HUES64 (cell line): ENCODE data around the gene RAB35.

Experiments used
- H3K27ac ChIP-seq: 2 replicates; pipeline ENCODE4 v1.7.0; 2013; ENCODE audit warnings: low read depth, low read length, inconsistent platforms
- H3K27me3 ChIP-seq: 2 replicates; pipeline ENCODE4 v1.6.1; 2013; ENCODE audit warnings: mild to moderate bottlenecking, low read length; ENCODE audit not compliant: insufficient read depth
- H3K36me3 ChIP-seq: 2 replicates; pipeline ENCODE4 v1.6.1; 2013; ENCODE audit warnings: mild to moderate bottlenecking, low read length; ENCODE audit not compliant: insufficient read depth
- H3K4me1 ChIP-seq: 2 replicates; pipeline ENCODE4 v1.6.1; 2013; ENCODE audit warnings: mild to moderate bottlenecking, low read length, moderate library complexity; ENCODE audit not compliant: insufficient read depth
- H3K4me3 ChIP-seq: 2 replicates; pipeline ENCODE4 v1.5.1; 2013; ENCODE audit warnings: mild to moderate bottlenecking, low read length, moderate library complexity
- H3K9ac ChIP-seq: 2 replicates; pipeline ENCODE4 v1.6.1; 2013; ENCODE audit warnings: mild to moderate bottlenecking, low read depth, low read length
- H3K9me3 ChIP-seq: 2 replicates; pipeline ENCODE4 v1.6.1; 2013; ENCODE audit warnings: low read depth, low read length; ENCODE audit not compliant: insufficient read depth
- WGBS: fragments of 150-250, 120-280 bp; methylation state at CpG from one replicate; pipeline ENCODE4 v1.1.7; 2013; ENCODE audit warnings: missing lambda C conversion rate; 5-methylcytosine and 5-hydroxymethylcytosine counted together

Gene RAB35

DNA sequence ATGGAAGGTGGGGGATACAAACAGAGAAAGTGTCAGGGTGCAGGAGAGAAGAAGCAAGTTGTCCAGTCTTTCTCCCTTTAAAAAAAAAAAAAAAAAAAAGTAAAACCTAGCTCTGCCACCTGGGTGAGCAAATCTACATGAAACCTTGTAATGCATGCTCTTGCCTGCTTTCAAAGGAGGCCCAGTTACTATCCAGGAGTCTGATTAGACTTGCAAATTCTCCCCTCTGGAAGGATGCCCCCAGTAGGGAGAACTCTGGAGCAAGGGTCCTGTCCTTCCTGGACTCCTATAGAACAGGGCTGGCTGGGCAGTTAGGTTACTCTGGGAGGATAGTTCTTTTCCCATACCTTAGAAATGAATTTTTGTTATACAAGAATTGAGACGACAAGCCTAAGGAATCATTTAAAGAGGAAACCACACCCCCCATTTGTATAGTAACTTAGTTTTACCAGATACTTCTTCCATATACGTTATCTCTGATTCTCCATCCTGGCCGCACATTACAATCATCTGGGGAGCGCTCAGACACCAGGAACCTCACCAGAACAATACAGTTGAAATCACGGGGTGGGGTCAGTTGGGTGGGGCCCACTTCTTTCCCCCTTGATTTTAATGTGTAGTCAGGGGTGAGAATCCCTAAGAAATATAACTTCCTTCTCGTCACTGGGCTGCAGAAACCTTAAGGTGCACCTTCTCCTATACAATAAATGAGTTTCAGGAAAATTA is 30.5 kb downstream of the RAB35 start:
- Histone ChIP-seq H3K4me3 (peak overlapping the region; percentile 38; the same call in 1 of the 2 replicates), H3K9me3 (no peaks in the 10 kb centered on the region), H3K9ac (peak overlapping the region; percentile 82), H3K4me1 (peaks cover 24% of the 10 kb centered on the region), H3K36me3 (no peaks in the 10 kb centered on the region), H3K27me3 (no peaks in the 10 kb centered on the region), H3K27ac (peak overlapping the region; percentile 96)
- WGBS = 69% methylated on average over 4 of the region's 6 CpGs

DNA sequence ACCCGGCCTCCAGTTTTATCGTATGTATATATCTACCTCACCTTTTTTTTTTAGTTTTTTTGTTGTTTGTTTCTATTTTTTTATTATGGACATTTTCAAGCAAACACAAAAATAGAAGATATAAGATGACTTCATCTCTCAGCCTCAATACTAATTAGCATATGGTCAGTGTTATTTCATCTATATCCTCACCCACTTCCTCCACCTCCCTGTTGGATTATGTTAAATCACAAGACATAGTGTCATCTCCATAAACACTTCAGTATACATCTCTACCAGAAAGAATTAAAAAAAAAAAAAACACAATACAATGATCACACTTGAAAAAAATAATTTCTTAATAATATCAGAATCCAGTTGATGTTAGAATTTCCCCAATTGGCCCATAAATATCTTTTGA is 34.9 kb downstream of the RAB35 start:
- Histone ChIP-seq H3K9ac (no peak overlapping the region), H3K36me3 (no peaks in the 10 kb centered on the region), H3K4me3 (no peak overlapping the region), H3K27ac (no peak overlapping the region), H3K4me1 (peaks cover 11% of the 10 kb centered on the region), H3K9me3 (no peaks in the 10 kb centered on the region), H3K27me3 (no peaks in the 10 kb centered on the region)
- WGBS = 100% methylated on average over 2 of the region's 2 CpGs

DNA sequence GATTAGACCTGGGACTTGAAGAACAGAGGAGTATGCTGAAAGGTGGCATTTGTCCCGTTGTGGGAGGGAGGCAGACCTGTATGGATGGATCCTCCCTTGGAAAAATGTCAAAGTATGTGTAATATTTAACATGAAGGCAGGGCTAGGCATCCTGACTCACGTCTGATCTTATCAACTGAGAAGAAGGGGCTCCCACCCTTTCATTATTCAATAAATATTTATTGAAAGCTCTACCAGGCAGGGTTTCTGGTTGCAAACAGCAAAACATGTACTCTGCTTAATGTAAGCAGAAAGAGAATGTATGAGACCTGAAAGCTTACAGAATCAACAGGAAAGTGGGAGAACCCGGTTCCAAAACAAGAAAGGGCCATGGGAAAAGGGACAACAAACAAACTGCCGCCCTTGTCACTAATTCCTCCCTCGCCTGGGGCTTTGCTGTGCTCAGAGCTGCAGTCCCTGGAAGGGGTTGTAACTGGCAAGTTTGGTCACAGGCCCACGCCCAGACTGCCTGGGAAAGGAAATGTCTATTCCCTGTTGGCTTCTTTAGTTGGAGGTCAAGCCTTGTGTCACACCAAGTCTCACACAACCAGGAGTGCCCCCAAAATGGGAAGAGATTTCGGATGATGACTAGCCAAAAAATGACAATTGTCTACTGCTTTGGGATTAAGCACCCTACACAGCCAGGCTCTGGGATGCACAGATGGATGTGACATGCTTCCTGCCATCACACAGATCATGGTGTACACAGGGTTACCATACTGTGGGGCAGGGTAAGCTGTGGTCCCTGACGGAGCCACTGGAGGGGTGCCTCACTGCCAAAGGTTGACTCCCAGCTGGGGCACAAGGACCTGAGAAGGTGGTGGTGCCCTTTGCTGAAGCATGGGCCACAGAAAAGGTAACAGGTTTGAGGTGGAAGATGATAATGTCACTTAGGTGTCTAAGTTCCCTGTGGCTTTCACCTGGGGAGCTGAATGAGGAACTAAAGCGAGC is 36.8 kb downstream of the RAB35 start:
- Histone ChIP-seq H3K4me3 (no peak overlapping the region), H3K27me3 (no peaks in the 10 kb centered on the region), H3K9ac (no peak overlapping the region), H3K27ac (no peak overlapping the region), H3K4me1 (no peaks in the 10 kb centered on the region), H3K9me3 (no peaks in the 10 kb centered on the region), H3K36me3 (no peaks in the 10 kb centered on the region)
- 92% methylated on average over 9 of the region's 9 CpGs for WGBS

DNA sequence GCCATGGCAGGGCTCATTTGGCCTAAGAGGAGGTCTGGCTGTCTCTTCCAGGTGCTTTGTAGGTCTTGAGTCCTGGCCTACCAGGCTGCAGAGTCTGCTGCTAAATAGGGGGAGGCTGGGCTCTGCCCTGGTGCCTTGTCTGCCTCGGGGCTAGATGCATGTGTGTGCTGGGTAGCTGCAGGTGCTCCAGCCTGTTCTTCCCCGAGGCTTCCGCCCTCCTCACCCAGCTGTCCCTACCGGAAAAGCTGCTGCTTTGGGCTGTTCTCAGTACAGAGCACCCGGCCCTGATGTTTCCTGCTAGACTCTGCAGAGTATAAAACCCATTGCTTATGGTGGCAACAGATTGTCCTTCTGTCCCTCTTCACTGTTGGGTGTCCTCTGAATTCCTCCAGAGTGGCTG is 37.7 kb downstream of the RAB35 start:
- Histone ChIP-seq H3K27me3 (no peaks in the 10 kb centered on the region), H3K9ac (no peak overlapping the region), H3K36me3 (no peaks in the 10 kb centered on the region), H3K4me3 (no peak overlapping the region), H3K4me1 (no peaks in the 10 kb centered on the region), H3K27ac (no peak overlapping the region), H3K9me3 (no peaks in the 10 kb centered on the region)
- WGBS = 86% methylated on average over 5 of the region's 5 CpGs

DNA sequence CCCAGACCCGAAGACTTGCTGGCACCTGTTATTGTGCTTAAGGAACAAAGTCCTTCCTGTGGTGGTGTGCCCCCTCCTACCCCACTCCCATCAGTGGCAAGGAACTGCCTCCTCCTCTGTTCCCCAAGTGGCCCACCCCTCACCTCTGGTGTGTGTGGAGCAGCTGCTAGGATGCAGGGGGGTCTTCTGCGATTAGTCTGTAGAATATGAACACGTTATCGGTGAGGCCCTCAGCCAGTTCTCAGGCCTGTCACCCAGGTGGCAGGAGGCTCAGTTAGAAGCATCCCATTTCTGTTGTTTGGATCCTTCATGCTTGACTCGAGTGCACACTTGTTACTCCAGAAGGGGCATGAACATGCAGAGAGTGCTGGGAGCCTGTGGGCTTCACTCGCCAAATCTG is 39.3 kb downstream of the RAB35 start:
- Histone ChIP-seq H3K27me3 (no peaks in the 10 kb centered on the region), H3K9me3 (no peaks in the 10 kb centered on the region), H3K9ac (no peak overlapping the region), H3K27ac (no peak overlapping the region), H3K4me3 (no peak overlapping the region), H3K4me1 (no peaks in the 10 kb centered on the region), H3K36me3 (no peaks in the 10 kb centered on the region)
- 95% methylated on average over 6 of the region's 6 CpGs for WGBS

DNA sequence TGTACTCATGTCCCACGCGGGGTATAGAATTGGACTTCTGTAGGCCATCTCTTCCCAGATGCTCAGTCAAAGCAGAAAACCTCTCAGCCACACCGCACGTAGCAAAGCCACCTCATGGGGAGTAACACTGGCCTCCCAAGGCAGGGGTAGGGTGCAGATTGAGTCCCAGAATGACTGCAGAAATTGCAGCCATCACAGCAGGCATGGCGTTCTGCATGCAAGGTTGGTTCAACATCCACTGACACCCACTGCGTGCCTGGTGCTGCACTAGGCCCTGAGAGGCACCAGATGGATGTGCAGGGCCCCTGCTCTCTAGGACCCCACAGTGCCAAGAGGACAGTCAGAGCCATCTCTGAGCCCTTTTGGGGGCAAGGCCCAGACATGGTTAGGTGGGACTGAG is 39.9 kb downstream of the RAB35 start:
- Histone ChIP-seq H3K9me3 (no peaks in the 10 kb centered on the region), H3K4me1 (no peaks in the 10 kb centered on the region), H3K36me3 (no peaks in the 10 kb centered on the region), H3K27me3 (no peaks in the 10 kb centered on the region), H3K27ac (no peak overlapping the region), H3K9ac (no peak overlapping the region), H3K4me3 (no peak overlapping the region)
- WGBS = 96% methylated on average over 6 of the region's 6 CpGs

DNA sequence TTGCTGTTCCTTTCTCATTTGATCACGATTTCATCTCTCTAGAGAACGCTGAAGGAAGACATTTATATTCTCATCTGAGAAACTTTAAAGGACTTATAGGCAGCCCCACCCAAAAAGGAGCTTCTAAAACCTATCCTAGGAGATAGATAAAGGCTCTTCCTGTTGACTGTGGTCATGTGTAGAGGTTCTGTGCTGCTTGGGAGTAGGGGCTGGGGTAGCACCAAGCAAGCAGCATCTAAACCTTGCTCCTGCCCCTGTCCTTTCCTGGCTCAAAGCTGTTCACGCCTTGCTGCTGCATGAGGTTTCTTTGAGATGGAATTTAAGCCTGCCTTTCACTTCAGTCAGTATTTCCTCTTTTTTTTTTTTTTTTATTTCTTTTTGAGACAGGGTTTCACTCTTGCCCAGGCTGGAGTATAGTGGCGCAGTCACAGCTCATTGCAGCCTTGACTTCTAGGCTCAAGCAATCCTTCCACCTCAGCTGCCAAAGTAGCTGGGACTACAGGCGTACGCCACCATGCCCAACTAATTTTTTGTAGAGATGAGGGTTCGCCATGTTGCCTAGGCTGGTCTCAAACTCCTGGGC is 41.4 kb downstream of the RAB35 start:
- Histone ChIP-seq H3K27ac (no peak overlapping the region), H3K36me3 (no peaks in the 10 kb centered on the region), H3K27me3 (no peaks in the 10 kb centered on the region), H3K9me3 (no peaks in the 10 kb centered on the region), H3K4me1 (no peaks in the 10 kb centered on the region), H3K4me3 (no peak overlapping the region), H3K9ac (no peak overlapping the region)
- WGBS = 95% methylated on average over 7 of the region's 7 CpGs

DNA sequence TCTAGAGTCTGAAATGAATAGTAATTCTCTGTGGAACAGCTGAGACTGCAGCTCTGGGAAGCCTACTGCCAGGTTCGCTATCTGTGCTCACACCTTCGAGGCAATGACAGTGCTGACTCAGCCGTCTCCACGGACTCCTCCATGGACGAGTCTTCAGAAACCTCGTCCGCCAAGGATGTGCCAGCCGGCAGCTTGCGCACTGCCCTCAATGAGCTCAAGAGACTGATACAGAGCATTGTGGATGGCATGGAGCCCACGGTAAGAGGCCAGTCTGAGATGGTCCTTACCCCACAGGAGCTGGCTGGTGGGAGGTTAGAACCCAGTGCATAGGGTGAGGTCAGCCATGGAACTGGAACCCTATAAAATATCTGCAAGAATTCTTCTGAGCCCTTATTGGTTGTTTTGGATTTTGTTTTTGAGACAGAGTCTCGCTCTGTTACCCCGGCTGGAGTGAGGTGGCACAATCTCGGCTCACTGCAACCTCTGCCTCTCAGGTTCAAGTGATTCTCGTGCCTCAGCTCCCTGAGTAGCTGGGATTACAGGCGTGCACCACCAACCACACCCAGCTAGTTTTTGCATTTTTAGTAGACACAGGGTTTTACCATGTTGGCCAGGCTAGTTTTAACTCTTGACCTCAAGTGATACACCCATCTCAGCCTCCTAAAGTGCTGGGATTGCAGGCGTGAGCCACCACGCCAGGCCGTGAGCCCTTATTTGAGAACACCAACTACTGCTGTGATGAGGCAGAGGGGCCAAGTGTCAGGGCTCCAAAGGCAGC is 43.9 kb downstream of the RAB35 start:
- Histone ChIP-seq H3K4me3 (no peak overlapping the region), H3K9me3 (no peaks in the 10 kb centered on the region), H3K9ac (no peak overlapping the region), H3K27me3 (no peaks in the 10 kb centered on the region), H3K4me1 (no peaks in the 10 kb centered on the region), H3K36me3 (no peaks in the 10 kb centered on the region), H3K27ac (no peak overlapping the region)
- WGBS = 95% methylated on average over 18 of the region's 18 CpGs

DNA sequence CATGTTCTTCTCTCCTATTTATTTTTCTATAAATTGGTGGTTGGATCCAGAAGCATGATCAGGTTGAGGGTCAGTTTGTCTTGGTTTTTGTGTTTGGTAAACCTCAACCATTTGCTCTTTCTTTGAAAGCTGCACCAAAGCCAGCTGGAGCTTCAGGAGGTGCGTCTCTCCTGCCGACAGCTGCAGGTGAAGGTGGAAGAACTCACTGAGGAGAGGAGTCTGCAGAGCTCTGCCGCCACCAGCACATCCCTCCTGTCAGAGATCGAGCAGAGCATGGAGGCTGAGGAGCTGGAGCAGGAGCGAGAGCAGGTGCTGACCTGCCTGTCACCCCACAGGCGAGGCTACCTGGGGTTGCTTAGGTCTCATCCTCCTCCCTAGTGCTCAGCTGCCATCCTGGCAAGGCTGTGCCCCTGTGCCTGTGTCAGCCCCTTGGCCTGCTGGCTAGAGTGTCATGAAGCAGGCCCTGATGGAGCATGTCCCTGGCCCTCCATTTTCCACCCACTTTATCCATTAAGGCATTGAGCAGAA is 45.0 kb downstream of the RAB35 start:
- Histone ChIP-seq H3K9me3 (no peaks in the 10 kb centered on the region), H3K4me3 (no peak overlapping the region), H3K27ac (no peak overlapping the region), H3K9ac (no peak overlapping the region), H3K4me1 (no peaks in the 10 kb centered on the region), H3K36me3 (no peaks in the 10 kb centered on the region), H3K27me3 (no peaks in the 10 kb centered on the region)
- 94% methylated on average over 6 of the region's 6 CpGs for WGBS

DNA sequence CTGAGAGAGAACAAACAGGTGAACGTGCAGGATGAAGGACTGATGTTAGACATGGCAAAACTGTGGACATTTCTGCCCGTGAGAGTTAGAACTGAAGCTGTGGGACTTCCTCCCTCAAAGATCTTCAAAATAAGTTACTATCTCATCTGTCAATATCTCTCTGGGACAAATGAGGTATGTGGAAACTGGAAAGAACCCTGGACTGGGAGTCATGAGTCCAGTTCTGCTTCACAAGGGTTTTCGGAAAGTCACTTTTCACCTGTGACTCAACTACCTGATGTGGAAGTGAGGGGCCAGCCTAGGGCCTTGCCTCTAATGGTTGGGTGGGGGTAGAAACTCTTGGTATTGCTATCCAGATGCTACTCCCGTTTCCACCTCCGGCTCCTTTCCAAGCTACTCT is 47.3 kb downstream of the RAB35 start:
- Histone ChIP-seq H3K36me3 (no peaks in the 10 kb centered on the region), H3K4me3 (no peak overlapping the region), H3K27ac (no peak overlapping the region), H3K9me3 (no peaks in the 10 kb centered on the region), H3K4me1 (peaks cover 3% of the 10 kb centered on the region; the same call in 1 of the 2 replicates), H3K27me3 (no peaks in the 10 kb centered on the region), H3K9ac (no peak overlapping the region)
- 100% methylated on average over 3 of the region's 5 CpGs for WGBS
